CD4-positive, alpha-beta T cell treated with Interleukin-1 beta for 1 hour (primary cell): Measurements from ENCODE around the gene CCDC51.
"Not testable (repeated sequence)": the region's sequence is repeated elsewhere in the genome, so short reads cannot be mapped to it uniquely, and the experiment has no call there.

Experiments
- DNase-seq, 2 donors: peaks; one replicate each; pipeline ENCODE4 v3.0.0-alpha.2; 2020 to 2022

The CCDC51 gene

GRCh38 chr3:48404440-48405342 is 35.2 kb downstream of the CCDC51 start:
- DNase-seq = no peak

DNA sequence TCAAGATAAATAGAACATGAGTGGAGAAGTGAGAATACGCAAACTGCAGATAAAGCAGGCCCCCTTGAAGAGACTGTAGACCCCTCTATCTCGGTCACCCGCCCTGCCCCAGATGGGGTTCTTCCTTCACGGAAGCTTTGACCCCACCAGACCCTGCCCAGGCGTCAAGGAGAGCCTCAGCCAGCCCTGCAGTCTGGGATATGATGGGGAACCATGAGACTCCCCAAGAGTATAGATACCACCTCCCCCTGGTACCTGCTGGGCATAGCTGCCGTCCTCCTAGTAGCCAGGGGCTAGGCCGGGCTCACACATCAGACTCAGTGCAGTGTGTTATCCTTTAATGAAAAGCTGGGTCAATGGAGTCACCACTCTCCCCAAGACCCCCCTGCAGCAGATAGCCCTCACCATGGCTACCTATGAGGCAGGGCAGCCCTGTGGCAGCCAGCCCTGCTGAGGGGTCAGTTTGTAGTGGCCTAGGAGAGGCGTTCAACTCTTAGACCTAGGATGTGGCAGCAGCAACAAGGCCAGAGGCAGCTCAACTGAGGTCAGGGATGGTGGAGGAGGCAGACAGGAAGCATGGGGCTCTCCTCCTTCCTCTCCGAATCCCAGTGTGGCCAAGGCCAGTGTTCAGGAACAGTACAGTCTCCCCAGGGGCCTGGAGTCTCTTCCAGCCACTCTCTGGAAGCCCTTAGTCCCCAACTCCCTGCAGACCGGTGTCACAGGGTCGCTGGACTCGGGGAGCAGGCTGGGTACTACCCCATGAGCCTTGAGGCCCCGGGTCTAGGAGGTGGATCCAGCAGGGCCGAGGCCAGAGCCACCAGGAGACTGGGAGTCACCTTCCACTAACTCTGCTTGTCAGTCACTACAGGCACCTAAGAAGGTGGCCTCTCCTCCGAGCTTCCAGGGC is 36.1 kb downstream of the CCDC51 start:
- no peak for DNase-seq

GRCh38 chr3:48402907-48403306 is 37.0 kb downstream of the CCDC51 start:
- no peak for DNase-seq

GRCh38 chr3:48402281-48402732 is 37.6 kb downstream of the CCDC51 start:
- no peak for DNase-seq

- not testable (repeated sequence) for DNase-seq
These were observed 38.5 kb downstream of the CCDC51 start for GRCh38 chr3:48401434-48401901.

- DNase-seq = peak; percentile 76 to 83
These were observed 39.0 kb downstream of the CCDC51 start for GRCh38 chr3:48400824-48401433.

DNA sequence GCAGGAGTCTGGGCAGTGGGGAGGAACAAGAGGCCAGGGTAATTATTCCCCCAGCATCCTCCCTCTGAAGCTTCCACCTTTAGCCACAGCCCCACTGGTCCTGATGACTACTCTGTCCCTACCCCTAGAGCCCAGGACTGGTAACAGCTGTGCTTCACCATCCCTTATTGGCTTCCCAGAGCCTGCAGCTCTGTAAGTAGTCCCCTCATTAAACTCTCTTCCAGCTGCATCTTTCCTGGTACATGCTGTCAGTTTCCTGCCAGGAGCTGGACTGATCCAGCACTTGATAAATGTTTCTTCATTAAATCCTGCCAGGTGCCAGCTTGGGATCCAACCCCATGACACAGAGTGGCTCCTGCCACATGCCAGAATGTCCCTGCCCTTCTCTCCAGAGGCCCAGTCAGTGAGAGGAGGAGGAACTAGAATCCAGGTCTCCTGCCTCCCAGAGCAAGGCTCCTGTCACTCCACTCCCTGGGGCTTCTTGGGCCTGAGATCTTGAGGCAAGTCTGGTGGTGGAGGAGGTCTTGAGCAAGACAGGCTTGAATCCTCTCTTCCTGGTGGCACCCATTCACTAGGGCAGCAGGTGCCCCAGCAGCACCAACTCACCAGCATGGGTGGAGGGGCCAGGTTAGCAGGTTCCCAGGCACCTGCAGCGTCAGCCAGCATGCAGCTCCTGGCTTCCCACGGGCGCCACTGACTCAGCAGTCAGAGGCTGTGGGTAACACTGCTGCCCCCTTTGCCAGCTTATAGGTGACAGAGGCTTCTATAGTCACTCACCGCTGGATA is 40.3 kb downstream of the CCDC51 start:
- no peak for DNase-seq

GRCh38 chr3:48398701-48399386 is 41.1 kb downstream of the CCDC51 start:
- no peak for DNase-seq

DNA sequence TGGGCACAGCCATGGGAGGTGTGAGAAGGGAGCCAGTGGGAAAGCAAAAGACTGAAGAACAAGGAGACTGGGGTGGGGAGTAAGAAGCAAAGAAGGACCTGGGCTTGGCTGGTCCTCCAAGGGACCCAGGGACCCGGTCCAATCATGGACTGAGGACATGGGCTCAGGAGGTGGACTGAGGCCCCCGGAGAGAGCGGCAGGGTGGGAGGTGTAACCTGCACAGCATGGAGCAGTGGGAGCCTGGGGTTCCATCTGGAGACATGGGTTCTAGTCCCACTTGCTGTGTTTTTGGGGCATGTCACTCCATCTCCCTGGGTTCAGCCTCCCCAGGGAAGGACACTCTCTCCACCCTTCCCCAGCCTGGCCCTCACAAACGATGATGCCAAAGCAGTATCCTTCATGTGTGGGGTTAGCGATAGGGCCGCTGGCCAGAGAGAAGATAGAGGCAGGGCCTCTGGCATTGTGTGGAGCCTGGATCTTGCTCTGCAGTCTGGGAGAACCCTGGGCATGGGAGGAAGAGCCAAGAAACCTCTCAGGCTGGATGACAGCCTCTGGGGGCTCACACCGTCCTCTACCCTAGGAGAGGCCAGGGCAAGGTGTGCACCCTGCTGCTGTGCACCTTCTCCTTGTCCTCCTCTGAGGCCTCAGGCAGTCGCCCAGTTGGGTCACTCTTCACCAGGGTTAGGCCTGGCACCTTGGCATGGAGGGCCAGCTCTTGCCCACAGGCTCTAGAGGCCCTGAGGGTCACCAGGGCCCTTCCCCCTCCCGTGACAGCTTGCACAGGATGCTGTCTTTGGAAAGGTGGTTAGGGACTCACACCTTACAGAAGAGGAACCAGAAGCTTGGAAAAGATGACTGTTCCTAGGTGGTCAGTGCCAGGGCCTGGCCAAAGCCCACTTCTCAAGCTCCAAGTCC is 41.9 kb downstream of the CCDC51 start:
- DNase-seq = no peak

GRCh38 chr3:48395714-48396113 is 44.2 kb downstream of the CCDC51 start:
- DNase-seq = no peak

GRCh38 chr3:48394391-48394790 is 45.5 kb downstream of the CCDC51 start:
- no peak for DNase-seq

DNA sequence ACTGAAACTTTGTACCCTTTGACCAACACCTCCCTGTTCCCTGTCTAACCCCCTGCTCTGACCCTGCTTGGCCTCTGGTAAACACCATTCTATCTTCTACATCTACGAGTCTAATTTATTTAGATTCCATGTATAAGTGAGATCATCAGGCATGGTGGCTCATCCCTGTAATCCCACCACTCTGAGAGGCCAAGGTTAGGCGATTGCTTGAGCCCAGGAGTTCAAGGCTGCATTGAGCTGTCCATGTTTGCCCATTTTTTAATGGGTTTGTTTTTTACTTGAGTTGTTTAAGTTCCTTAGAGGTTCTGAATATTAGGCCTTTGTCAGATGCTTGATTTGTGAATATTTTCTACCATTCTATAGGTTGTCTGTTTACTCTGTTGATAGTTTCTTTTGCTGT is 51.0 kb downstream of the CCDC51 start:
- DNase-seq = no peak

- DNase-seq = no peak
These were observed 52.3 kb downstream of the CCDC51 start for GRCh38 chr3:48387634-48388033.
